Body of pancreas (tissue), 4 donors: Measurements from ENCODE around the gene ITPR2. TPM values are rescaled to one million over a fixed set of nuclear protein-coding genes. Genes with fewer than 3 reads are reported as not detected.

Experiments used
- ATAC-seq: fragments of 150-250 bp; one replicate; pipeline ENCODE4 v1.9.1; 2016
- DNase-seq, 4 donors: peaks; one replicate each; pipeline ENCODE4 v3.0.0-alpha.2; 2019
- H3K27ac ChIP-seq, 4 donors: fragments of 200-600 bp; sonication (generic); 1 replicate in 3 of 4; 2 replicates in 1 of 4; pipeline versions ENCODE4 v1.5.1 to v1.6.1; 2016 to 2019; ENCODE audit warnings: mild to moderate bottlenecking in 1 of 4, mixed read lengths in 1 of 4, moderate library complexity in 1 of 4
- H3K27me3 ChIP-seq, 2 donors: fragments of 200-600 bp; sonication (generic); one replicate each; pipeline ENCODE4 v1.6.0; 2016; ENCODE audit warnings: mild to moderate bottlenecking in 1 of 2
- H3K36me3 ChIP-seq, 2 donors: fragments of 200-600 bp; sonication (generic); replicated peaks in 1 of 2; 2 replicates each; pipeline ENCODE4 v1.5.1; 2016; ENCODE audit warnings: low read depth in 2 of 2; ENCODE audit not compliant: insufficient read depth in 1 of 2
- H3K4me1 ChIP-seq: fragments of 200-600 bp; sonication (generic); one replicate; pipeline ENCODE4 v1.6.0; 2016
- H3K4me3 ChIP-seq, 2 donors: fragments of 200-600 bp; sonication (generic); 1 replicate in 1 of 2; 2 replicates in 1 of 2; pipeline ENCODE4 v1.5.1; 2016 to 2019
- H3K9me3 ChIP-seq, 3 donors: fragments of 200-600 bp; sonication (generic); 1 replicate in 2 of 3; 2 replicates in 1 of 3; pipeline ENCODE4 v1.5.1; 2016
- CTCF ChIP-seq, 7 experiments: fragments of 450-650 bp in 4 of 7; fragments of 200-600 bp in 3 of 7; sonication (generic) in 3 of 7; IDR thresholded peaks; one replicate each; pipeline ENCODE4 v1.5.1; 2016 to 2019; ENCODE audit warnings: antibody characterized with exemption in 7 of 7
- POLR2A ChIP-seq, 3 donors: fragments of 450-650 bp; IDR thresholded peaks; one replicate each; pipeline ENCODE4 v1.6.1; 2016; ENCODE audit warnings: antibody characterized with exemption in 3 of 3, mild to moderate bottlenecking in 2 of 3
- WGBS, 2 donors: methylation state at CpG; one replicate each; pipeline ENCODE4 v1.1.5; 2017; 5-methylcytosine and 5-hydroxymethylcytosine counted together
- intact Hi-C: fragments of 100-400 bp; cut with DNase I; formaldehyde crosslinking; loops from one replicate; pipeline ENCODE4 v1.15.1; 2023
- total RNA-seq, 2 donors: library from RNA; depleted of rRNA; stranded (reverse); fragments of >200 nt; gene quantifications; one replicate each; pipeline ENCODE4 v1.1.0, GENCODE V29; 2016

The ITPR2 gene
- total RNA-seq, 2 donors from 2014 or later, result 37.4 to 92.9 TPM

DNA sequence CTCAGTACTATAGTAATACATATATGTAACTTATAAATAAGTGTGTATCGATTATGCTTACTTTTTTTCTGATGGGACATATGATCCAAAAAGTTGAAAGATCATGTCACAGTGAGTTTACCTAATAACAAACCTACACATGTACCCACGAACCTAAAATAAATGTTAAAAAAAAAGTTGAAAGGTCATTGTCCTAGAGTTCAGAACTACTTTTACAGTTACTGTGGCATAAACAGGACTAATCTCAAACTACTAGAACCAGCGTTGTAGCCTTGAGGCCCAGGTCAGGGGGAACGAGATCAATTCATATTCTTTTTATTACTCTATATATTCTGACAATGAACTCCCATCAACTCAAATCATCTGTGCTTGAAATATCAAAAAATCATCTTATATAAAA, 81.8 kb downstream of the ITPR2 start:
- Histone ChIP-seq H3K4me1 (no peaks in the 10 kb centered on the region), H3K27ac (no peak overlapping the region), H3K27me3 (no peaks in the 10 kb centered on the region), H3K4me3 (no peak overlapping the region), H3K36me3 (no peaks in the 10 kb centered on the region), H3K9me3 (no peaks in the 10 kb centered on the region)
- TF ChIP-seq CTCF (IDR thresholded peaks at IDR 0.05) (no peak), POLR2A (IDR thresholded peaks at IDR 0.05) (no peak)
- 90% methylated on average over 4 of the region's 4 CpGs for WGBS, 2 donors
- DNase-seq (no peak), ATAC-seq (no peak)
- intact Hi-C loops, result no loop called here

DNA sequence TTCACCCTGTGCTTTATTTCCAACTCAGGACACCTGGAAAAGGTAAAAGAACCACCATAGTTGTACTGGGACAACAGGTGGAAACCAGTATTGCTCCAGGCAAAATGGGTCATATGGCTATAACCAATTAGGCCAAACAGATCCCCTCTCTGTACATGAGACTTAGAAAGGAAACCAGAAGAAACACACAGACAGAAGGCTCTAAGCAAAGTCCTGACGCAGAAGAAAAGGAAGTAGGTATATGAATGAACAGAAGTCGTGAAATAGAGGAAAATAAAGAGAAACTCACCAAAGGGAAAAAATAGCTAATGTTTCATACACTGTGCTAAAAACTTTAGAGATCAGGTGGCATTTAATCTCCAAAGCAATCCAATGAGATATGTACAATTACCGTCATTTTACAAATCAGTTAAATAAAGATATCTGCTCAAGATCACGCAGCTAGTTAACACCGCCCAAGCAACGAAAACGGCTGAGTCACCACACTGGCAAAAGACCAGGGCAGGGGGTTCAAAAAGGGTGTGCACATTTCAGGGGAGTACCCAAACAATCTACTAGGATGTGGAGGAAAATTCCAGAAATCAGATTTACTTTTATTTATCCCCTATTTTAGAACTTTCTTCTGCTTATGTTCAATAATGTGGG, 82.3 kb downstream of the ITPR2 start:
- no peaks in the 10 kb centered on the region for H3K4me1 ChIP-seq
- no peaks in the 10 kb centered on the region for H3K9me3 ChIP-seq
- H3K27ac ChIP-seq, result no peak overlapping the region
- 86 to 91% methylated on average over 7 of the region's 7 CpGs for WGBS, 2 donors
- H3K4me3 ChIP-seq, result no peak overlapping the region
- no peak for ATAC-seq
- no peaks in the 10 kb centered on the region for H3K27me3 ChIP-seq
- no peak for DNase-seq
- no peaks in the 10 kb centered on the region for H3K36me3 ChIP-seq
- TF ChIP-seq CTCF (IDR thresholded peaks at IDR 0.05), result no peak
- TF ChIP-seq POLR2A (IDR thresholded peaks at IDR 0.05), result no peak
- intact Hi-C loops, result no loop called here

DNA sequence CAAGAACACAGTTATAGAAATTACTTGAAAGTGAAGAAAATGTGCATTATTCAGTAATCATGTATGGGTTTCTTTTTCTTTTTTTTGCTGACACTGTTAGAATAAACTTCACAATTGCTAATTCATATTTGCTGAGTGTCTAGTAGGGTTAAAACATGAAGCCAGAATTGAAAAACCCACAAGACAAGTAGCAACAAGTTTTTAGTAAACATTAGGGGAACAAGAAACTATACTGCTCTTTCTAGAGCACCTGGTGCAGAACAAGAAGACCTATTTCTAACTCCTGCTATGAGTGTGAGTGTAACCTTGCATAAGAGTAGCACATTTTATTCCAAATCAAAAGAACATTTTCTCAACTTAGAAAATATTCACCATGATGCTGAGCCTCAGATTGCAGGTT, 83.2 kb downstream of the ITPR2 start:
- H3K27ac ChIP-seq, result no peak overlapping the region
- no peaks in the 10 kb centered on the region for H3K36me3 ChIP-seq
- H3K27me3 ChIP-seq, result no peaks in the 10 kb centered on the region
- DNase-seq (no peak), ATAC-seq (no peak)
- H3K4me3 ChIP-seq, result no peak overlapping the region
- H3K9me3 ChIP-seq, result no peaks in the 10 kb centered on the region
- TF ChIP-seq POLR2A (IDR thresholded peaks at IDR 0.05) (no peak), CTCF (IDR thresholded peaks at IDR 0.05) (no peak)
- peaks cover 6% of the 10 kb centered on the region for H3K4me1 ChIP-seq
- intact Hi-C loops, result no loop called here

GRCh38 chr12:26748741-26749431, 84.1 kb downstream of the ITPR2 start:
- no peaks in the 10 kb centered on the region for H3K36me3 ChIP-seq
- H3K4me3 ChIP-seq, result no peak overlapping the region
- no peaks in the 10 kb centered on the region for H3K9me3 ChIP-seq
- intact Hi-C loops, result no loop called here
- no peaks in the 10 kb centered on the region for H3K27me3 ChIP-seq
- H3K4me1 ChIP-seq, result peaks cover 8% of the 10 kb centered on the region
- ATAC-seq (no peak), DNase-seq (no peak)
- H3K27ac ChIP-seq, result no peak overlapping the region
- 69 to 77% methylated on average over 4 of the region's 4 CpGs for WGBS, 2 donors
- TF ChIP-seq POLR2A (IDR thresholded peaks at IDR 0.05), result no peak
- no peak for TF ChIP-seq CTCF (IDR thresholded peaks at IDR 0.05)

- H3K27ac ChIP-seq, result no peak overlapping the region
- peaks cover 8% of the 10 kb centered on the region for H3K4me1 ChIP-seq
- TF ChIP-seq CTCF (IDR thresholded peaks at IDR 0.05) (no peak), POLR2A (IDR thresholded peaks at IDR 0.05) (no peak)
- H3K4me3 ChIP-seq, result no peak overlapping the region
- 79 to 93% methylated on average over 2 of the region's 2 CpGs for WGBS, 2 donors
- no peak for ATAC-seq
- no peaks in the 10 kb centered on the region for H3K9me3 ChIP-seq
- H3K27me3 ChIP-seq, result no peaks in the 10 kb centered on the region
- intact Hi-C loops, result no loop called here
- no peak for DNase-seq
- H3K36me3 ChIP-seq, result no peaks in the 10 kb centered on the region
Measured at GRCh38 chr12:26748412-26748740, 84.6 kb downstream of the ITPR2 start.
